GM12891 (cell line): ENCODE measurements around the gene TPD52L2.

ENCODE experiments used
- PAX5 ChIP-seq: IDR thresholded peaks from 2 replicates; pipeline ENCODE4 v1.6.1; 2011; ENCODE audit warnings: low read length, moderate library complexity, mild to moderate bottlenecking; ENCODE audit not compliant: insufficient read depth, severe bottlenecking
- POLR2A ChIP-seq: IDR thresholded peaks from 2 replicates; pipeline ENCODE4 v1.6.1; 2011; ENCODE audit warnings: low read depth, low read length, control low read depth
- POLR2AphosphoS5 ChIP-seq: IDR thresholded peaks from 2 replicates; pipeline ENCODE4 v1.6.1; 2011; ENCODE audit warnings: low read depth, low read length, control low read depth
- POU2F2 ChIP-seq: IDR thresholded peaks from 2 replicates; pipeline ENCODE4 v1.6.1; 2011; ENCODE audit warnings: low read depth, mild to moderate bottlenecking, control low read depth, low read length, moderate library complexity
- SPI1 ChIP-seq: IDR thresholded peaks from 2 replicates; pipeline ENCODE4 v1.6.1; 2011; ENCODE audit warnings: low read depth, low read length, control low read depth
- TAF1 ChIP-seq: IDR thresholded peaks from 2 replicates; pipeline ENCODE4 v1.6.1; 2011; ENCODE audit warnings: low read depth, low read length, control low read depth

DNA sequence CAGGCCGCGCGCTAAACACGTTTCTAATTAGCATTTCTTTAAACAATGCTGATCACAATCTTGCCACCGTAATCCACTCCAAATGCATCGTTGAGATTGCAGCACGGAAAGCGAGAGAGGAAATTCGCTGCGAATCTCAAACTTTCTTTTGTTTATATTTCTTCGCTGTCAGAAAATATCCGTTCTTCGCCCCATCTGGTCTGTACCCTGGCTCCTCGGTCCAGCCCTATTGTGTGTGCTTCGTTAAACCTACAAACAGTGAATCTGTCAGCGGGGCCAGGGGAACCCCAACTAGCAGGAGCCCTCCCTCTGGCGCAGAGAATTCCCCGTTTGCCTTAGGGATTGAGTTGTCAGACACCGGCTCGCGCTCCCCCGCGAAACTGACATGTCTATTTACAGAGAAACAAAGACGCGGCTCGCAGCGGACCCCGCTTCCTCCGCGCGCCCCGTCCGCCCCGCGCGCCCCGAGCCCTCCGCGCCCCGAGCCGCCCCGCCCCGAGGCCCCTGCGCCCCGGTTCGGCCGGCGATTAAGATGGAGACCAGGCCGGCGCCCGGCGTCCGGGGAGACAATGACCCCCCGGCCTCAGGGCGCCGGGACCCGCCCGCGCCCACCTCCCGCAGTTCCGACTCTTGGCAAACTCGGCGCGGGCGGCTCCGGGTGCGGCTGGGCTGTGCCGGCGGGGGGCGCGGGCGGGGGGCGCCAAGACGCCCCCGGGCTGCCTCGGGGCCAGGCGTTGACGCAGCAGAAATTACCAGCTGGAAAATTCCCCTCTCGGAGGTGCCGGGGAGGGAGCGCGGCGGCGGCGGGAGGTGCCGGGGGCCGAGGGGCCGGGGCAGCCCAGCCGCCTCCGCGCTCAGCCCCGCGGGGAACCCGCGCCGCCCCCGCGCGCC lies 34.9 kb upstream of the TPD52L2 start:
- TF ChIP-seq POLR2A = no peak
- no peak for TF ChIP-seq TAF1
- no peak for TF ChIP-seq POLR2AphosphoS5
- no peak for TF ChIP-seq PAX5
- no peak for TF ChIP-seq SPI1
- TF ChIP-seq POU2F2 = no peak
